PFSK-1 (cell line): ENCODE data around the gene NIPA2.

Experiments
- FOXP2 ChIP-seq: optimal IDR thresholded peaks from 2 replicates; pipeline ENCODE3; 2011; ENCODE audit warnings: borderline replicate concordance, control low read depth, inconsistent platforms; ENCODE audit not compliant: insufficient read depth; ENCODE audit errors: extremely low read length, extremely low read depth
- POLR2AphosphoS5 ChIP-seq: IDR thresholded peaks from 2 replicates; pipeline ENCODE4 v1.6.1; 2012; ENCODE audit warnings: low read depth, mild to moderate bottlenecking, control low read depth, low read length, moderate library complexity
- SIN3A ChIP-seq: IDR thresholded peaks from 2 replicates; pipeline ENCODE4 v1.6.1; 2012; ENCODE audit warnings: mild to moderate bottlenecking, low read length, moderate library complexity, borderline replicate concordance; ENCODE audit not compliant: insufficient read depth
- TAF1 ChIP-seq: IDR thresholded peaks from 2 replicates; pipeline ENCODE4 v1.6.1; 2012; ENCODE audit warnings: low read length, control low read depth, borderline replicate concordance; ENCODE audit not compliant: insufficient read depth
- TF ChIP-seq, protein P1 (sequence below), 2 experiments: IDR thresholded peaks; 2 replicates each; pipeline versions ENCODE4 v1.6.1 to v1.8.0; 2011 to 2012; ENCODE audit warnings: low read depth in 2 of 2, low read length in 2 of 2, control low read depth in 1 of 2, inconsistent platforms in 1 of 2, mild to moderate bottlenecking in 1 of 2, moderate library complexity in 1 of 2; ENCODE audit not compliant: insufficient read depth in 1 of 2

NIPA2 gene

DNA sequence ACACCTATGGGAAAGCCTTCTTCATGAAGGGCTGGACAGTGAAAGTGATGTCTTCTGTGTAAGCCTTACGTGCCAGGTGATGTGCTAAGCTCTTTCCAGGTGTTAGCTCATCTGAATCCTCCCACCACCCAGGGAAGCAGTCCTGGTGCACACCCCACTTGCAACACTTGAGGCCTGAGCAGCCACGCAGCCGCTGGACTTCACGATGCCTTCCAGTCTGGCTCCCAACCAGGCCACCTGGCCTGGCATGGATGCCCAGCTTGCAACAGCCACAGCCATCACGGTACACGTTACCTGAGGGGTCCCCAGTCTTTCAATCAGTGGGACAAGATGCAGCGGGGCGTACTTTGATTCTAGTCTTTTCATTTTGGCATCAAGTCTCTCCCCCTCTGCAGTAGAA lies 35.8 kb downstream of the NIPA2 start:
- TF ChIP-seq FOXP2 (no peak), TAF1 (no peak), POLR2AphosphoS5 (no peak), SIN3A (no peak)
- TF ChIP-seq, protein P1, sequence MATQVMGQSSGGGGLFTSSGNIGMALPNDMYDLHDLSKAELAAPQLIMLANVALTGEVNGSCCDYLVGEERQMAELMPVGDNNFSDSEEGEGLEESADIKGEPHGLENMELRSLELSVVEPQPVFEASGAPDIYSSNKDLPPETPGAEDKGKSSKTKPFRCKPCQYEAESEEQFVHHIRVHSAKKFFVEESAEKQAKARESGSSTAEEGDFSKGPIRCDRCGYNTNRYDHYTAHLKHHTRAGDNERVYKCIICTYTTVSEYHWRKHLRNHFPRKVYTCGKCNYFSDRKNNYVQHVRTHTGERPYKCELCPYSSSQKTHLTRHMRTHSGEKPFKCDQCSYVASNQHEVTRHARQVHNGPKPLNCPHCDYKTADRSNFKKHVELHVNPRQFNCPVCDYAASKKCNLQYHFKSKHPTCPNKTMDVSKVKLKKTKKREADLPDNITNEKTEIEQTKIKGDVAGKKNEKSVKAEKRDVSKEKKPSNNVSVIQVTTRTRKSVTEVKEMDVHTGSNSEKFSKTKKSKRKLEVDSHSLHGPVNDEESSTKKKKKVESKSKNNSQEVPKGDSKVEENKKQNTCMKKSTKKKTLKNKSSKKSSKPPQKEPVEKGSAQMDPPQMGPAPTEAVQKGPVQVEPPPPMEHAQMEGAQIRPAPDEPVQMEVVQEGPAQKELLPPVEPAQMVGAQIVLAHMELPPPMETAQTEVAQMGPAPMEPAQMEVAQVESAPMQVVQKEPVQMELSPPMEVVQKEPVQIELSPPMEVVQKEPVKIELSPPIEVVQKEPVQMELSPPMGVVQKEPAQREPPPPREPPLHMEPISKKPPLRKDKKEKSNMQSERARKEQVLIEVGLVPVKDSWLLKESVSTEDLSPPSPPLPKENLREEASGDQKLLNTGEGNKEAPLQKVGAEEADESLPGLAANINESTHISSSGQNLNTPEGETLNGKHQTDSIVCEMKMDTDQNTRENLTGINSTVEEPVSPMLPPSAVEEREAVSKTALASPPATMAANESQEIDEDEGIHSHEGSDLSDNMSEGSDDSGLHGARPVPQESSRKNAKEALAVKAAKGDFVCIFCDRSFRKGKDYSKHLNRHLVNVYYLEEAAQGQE (IDR thresholded peaks at IDR 0.05; ENCODE audit: insufficient read depth in 1 of 2, low read depth in 2 of 2, low read length in 2 of 2) = no peak

DNA sequence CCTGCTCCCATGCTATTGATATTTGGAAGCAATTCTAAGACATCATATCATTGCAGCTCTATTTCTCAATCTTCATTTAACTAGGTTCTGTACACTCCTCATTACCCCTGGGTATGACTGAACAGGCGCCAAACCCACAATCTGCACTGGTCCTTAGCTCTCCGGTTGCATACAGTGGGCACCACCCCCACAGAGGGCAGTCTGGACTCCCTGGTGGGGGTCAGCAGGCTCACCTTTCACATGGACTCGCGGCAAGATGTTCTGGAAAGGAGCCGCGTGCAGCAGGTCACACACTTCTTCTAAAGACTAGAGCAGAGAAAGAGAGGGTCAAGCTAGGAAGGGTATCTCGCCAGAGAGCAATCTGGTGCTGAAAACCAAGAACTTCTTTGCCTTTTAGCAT lies 36.5 kb downstream of the NIPA2 start:
- TF ChIP-seq POLR2AphosphoS5 (no peak), SIN3A (no peak), TAF1 (no peak), FOXP2 (no peak)
- TF ChIP-seq, protein P1 (IDR thresholded peaks at IDR 0.05; ENCODE audit: insufficient read depth in 1 of 2, low read depth in 2 of 2, low read length in 2 of 2) = no peak

DNA sequence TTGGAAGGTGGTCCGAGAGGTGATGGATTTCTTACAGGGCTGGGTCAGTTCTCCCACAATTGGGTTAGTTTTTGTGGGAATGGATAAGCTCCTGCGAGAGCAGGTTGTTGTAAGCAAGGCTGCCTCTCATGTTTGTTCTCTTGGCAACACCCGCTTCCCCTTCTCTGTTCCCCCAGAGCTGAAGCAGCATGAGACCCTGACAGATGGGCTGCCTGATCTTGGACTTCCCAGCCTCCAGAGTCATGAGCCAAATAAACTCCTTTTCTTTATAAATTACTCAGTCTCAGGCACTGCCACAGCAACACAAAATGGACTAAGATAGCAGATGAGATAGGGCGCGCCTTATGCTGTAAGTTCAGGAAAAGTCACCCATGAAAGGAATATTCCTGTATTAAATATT lies 38.7 kb downstream of the NIPA2 start:
- TF ChIP-seq SIN3A (no peak), TAF1 (no peak), POLR2AphosphoS5 (no peak), FOXP2 (no peak)
- TF ChIP-seq, protein P1 (IDR thresholded peaks at IDR 0.05; ENCODE audit: insufficient read depth in 1 of 2, low read depth in 2 of 2, low read length in 2 of 2) = no peak

DNA sequence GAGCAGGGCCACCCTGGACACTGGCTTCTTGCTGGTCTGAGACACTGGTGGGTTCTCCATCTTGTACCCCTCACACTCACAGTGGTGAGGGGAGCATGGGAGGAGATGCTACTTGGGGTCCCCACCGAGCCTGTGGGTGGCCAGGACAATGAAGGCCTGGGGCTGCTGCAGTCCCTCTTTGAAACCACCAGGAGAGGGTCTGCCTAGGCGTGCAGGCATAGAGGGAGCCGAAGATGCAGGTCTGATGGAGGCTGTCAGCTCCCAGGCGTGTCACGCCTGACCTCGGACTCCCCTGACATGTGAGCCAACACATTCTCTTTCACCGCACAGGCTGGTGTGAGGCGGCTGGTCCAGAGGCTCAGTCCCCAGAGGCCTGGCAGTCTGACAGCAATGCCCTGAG lies 39.1 kb downstream of the NIPA2 start:
- TF ChIP-seq, protein P1 (IDR thresholded peaks at IDR 0.05; ENCODE audit: insufficient read depth in 1 of 2, low read depth in 2 of 2, low read length in 2 of 2) = no peak
- TF ChIP-seq TAF1 = no peak
- TF ChIP-seq FOXP2 = no peak
- no peak for TF ChIP-seq POLR2AphosphoS5
- TF ChIP-seq SIN3A = no peak

DNA sequence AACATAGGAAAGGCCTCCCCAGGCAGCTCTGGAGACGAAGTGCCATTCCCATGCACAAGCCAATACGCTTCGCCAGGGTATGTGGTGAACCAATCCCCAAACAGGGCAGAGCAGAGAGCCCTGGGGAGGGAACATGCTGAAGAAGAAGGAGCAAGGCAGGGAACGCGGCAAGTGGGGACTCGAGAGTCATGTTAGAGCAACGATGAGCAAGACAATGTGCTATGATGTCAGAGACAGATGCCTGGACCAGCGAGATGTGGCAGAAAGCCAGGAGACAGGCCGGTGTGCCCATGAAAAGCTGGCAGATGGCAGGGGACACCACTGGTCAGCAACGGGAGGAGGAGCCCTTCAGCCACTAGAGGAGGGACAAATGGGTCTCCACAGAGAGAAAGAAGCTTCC lies 39.6 kb downstream of the NIPA2 start:
- no peak for TF ChIP-seq FOXP2
- TF ChIP-seq TAF1 = no peak
- TF ChIP-seq, protein P1 (IDR thresholded peaks at IDR 0.05; ENCODE audit: insufficient read depth in 1 of 2, low read depth in 2 of 2, low read length in 2 of 2) = no peak
- no peak for TF ChIP-seq POLR2AphosphoS5
